GM10248 (cell line): ENCODE results near the gene SIX1.

Experiments used
- CTCF ChIA-PET: fragments of 300-600 bp; sonication (Branson Sonifier 250); formaldehyde crosslinking; extraction: SDS; loops from one replicate; lab custom pipeline; 2021; ENCODE audit warnings: antibody characterized with exemption; lab: Yijun Ruan, JAX
- POLR2A ChIA-PET: fragments of 350-650 bp; sonication (Branson Sonifier 250); formaldehyde crosslinking; extraction: SDS; loops from one replicate; lab custom pipeline; 2020; ENCODE audit warnings: antibody characterized with exemption; lab: Yijun Ruan, JAX
- DNase-seq: peaks from one replicate; pipeline ENCODE4 v3.0.0; 2012; ENCODE audit errors: extremely low spot score
- CTCF ChIP-seq: IDR thresholded peaks from 2 replicates; pipeline ENCODE4 v1.5.1; 2012; ENCODE audit warnings: mild to moderate bottlenecking, low read depth; ENCODE audit errors: extremely low read depth, missing control alignments, control extremely low read depth

SIX1 gene

GRCh38 chr14:60648934-60649874, at the start of gene SIX1:
SIX1 (minus strand) TSS chr14:60649477; CDS start chr14:60649189, 288 bp downstream.
- DNase-seq, result peak; percentile 69
- POLR2A ChIA-PET, result no interaction called here

GRCh38 chr14:60695327-60695726, 46.0 kb upstream of the SIX1 start:
- no peak for DNase-seq
- POLR2A ChIA-PET, result no interaction called here
- TF ChIP-seq CTCF, result no peak
- CTCF ChIA-PET, result no interaction called here

More at GRCh38 chr14:60648934-60649874, at the start of gene SIX1:
- no peak for TF ChIP-seq CTCF
- CTCF ChIA-PET, result no interaction called here

GRCh38 chr14:60691383-60692113, 42.3 kb upstream of the SIX1 start:
- POLR2A ChIA-PET, result no interaction called here
- CTCF ChIA-PET, result interaction anchor here (3.5 kb wide), 1 partner anchor 12 kb away, joined by 13 read pairs; no protein-coding TSS in a partner anchor
- TF ChIP-seq CTCF, result no peak
- DNase-seq, result no peak

- DNase-seq, result no peak
- ChIA-PET CTCF (no interaction called here), POLR2A (no interaction called here)
- no peak for TF ChIP-seq CTCF
These were observed 37.6 kb upstream of the SIX1 start for GRCh38 chr14:60686865-60687264.

GRCh38 chr14:60684203-60684602, 34.9 kb upstream of the SIX1 start:
- TF ChIP-seq CTCF, result no peak
- POLR2A ChIA-PET, result no interaction called here
- CTCF ChIA-PET, result no interaction called here
- DNase-seq, result no peak

GRCh38 chr14:60681271-60681670, 32.0 kb upstream of the SIX1 start:
- POLR2A ChIA-PET, result no interaction called here

More at GRCh38 chr14:60681271-60681670, 32.0 kb upstream of the SIX1 start:
- TF ChIP-seq CTCF, result no peak
- no peak for DNase-seq
- CTCF ChIA-PET, result interaction anchor here (1.2 to 4.0 kb wide), 2 partner anchors 11 to 25 kb away, joined by 3 to 13 read pairs; no protein-coding TSS in a partner anchor
